ENCODE results near the gene TAF4.

The TAF4 gene

GRCh38 chr20:61941721-61942405, 123.8 kb downstream of the TAF4 start:
- DNase-seq (ENCODE audit: low spot score): no peak

- no peak for DNase-seq (ENCODE audit: low spot score)
These were observed 124.5 kb downstream of the TAF4 start for GRCh38 chr20:61940976-61941720.

- DNase-seq (ENCODE audit: low spot score): no peak
These were observed 125.2 kb downstream of the TAF4 start for GRCh38 chr20:61940491-61940890.

DNA sequence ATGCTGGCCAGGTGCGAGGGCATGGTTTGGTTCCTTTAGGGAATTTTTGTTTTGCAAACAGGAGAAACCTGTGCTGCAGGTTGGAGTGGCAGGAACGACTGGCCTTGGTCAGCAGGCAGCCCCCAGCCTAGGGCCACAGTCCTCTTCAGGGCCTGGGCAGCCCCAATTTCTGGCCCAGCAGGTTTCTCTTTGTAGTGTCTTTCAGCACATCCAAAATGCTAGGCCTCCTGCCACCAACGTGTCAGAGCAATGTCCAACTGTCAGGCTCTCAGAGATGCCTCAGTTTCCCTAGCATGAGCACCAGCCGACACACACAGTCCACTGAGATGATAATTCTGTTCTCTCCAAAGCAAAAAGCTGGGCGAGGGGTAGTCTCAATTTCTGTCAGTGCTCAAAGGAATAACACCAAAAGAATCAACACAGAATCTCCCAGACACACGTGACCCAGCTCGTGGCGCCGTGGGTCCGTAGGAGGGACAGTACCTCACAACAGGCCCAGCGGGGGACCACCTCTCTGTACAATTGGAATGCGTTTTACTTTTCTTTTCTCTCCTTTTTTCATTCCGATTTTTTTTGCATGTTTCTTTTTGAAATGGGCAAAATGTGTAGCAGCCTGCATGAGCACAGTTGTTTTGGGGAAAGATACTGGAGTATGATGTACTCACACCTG, 125.9 kb downstream of the TAF4 start:
- DNase-seq (ENCODE audit: low spot score): no peak

- DNase-seq (ENCODE audit: low spot score): no peak
These were observed 126.6 kb downstream of the TAF4 start for GRCh38 chr20:61938839-61939690.

DNA sequence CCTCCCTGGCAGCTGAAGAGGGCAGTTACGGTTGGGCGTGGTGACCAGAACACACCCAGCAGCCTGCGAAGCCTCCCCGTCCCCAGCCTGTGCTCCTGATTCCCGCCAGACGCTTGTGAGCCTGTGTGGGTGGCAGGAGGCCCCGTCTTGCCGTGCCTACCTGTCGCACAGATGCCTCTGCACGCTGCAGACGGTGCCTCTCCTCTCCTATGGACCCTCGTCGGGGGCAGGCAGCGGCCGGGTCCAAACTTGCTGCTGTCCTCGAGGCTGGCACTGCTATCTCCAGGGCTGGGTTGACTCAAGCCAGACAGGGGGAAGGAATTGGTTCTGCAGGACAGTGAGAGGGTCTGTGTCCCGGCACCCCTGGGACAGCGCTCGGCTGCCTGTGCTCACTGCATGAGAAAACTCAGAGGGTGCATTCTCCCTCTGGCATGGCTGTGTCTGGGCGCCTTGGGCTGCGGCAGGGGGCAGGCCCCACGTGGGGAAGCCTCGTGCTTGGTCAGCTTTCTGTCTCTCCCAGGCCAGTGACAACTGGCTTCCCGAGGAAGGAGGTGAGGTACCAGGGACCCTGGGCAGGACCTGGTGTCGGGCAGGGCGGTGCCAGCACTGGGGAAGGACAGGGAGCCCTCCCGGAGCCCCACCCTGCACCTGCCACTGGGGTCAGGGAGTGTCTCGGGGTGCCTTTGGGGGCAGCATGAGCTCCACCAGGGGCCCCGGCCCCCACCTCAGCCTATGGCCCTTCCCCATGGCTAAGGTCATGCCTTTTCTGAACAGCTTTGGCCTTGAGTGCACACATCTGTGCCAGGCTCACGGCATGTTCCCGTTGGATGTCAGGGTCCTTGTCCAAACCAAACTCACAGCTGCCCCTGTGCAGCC, 127.5 kb downstream of the TAF4 start:
- no peak for DNase-seq (ENCODE audit: low spot score)

GRCh38 chr20:61937146-61937962, 128.3 kb downstream of the TAF4 start:
- DNase-seq (ENCODE audit: low spot score): no peak

GRCh38 chr20:61936701-61937131, 129.0 kb downstream of the TAF4 start:
- DNase-seq (ENCODE audit: low spot score): no peak

DNA sequence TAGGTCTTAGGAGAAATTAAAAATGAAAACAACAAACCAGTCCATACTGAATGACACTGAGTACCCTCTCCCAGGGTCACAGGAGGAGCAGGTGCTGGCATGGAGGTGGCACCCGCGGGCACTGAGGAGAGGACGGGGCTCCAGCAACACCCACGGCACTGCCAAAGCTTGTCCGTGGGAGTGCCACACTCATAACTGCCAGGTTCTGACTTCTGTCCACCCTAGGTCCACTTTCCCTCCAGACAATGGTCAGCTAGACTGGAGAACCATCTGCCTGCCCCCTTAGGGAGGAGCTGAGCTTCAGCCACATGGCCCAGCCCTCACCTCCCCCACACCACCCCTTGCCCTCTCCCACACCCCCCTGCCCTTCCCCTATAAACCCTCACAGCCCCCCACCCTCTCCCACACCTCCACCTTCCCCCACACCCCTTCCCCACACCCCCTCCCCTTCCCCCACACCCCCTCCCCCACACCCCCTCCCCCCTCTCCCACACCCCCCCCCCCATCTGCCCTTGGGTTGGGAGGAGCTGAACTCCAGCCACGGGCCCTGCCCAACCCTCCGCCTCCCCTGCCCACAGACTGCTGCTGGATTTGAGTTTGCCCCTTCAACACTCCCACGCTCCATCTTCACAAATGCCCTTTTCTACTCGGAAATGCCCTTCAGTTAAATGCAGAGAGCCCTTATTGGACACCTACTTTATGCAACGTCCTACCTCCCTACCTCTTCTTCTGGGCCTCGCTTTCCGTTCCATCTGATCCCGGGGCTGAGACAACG, 129.6 kb downstream of the TAF4 start:
- DNase-seq (ENCODE audit: low spot score): no peak

DNA sequence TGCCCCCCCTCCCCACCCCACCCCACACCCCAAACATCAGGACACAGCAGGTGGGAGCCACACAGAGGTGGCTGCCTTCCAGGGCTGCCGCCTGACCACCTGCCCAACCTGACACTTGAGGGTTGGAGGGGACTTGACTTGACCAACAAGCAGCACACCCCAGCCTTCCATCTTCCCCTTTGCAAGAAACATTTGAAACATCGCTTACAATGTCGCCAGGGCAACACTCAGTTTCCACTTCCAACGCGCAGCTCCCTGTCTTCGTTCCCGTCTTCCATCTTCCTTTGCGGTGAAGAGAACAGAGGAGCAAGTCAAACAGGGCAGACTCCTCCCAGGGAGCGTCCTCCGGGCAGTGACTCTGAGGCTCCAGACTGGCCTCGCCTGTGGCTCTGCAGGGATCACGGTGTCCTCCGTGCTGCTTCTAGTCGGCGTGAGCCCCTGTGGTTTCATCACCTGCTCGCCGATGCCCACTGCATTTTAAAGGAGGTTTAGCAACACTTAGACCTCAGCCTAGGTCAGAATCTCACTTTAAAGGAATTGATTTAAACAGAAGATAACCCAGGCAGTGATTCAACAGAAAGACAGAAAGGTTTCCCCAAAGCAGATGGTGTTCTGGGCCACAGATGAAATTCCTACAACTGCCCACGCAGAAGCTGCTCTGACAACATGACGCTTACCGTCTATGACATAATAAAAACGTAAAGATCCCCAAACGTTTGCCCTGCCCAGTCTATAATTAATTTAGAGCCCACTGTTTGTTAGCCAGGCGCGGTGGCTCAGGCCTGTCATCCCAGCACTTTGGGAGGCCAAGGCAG, 130.8 kb downstream of the TAF4 start:
- DNase-seq (ENCODE audit: low spot score): no peak

DNA sequence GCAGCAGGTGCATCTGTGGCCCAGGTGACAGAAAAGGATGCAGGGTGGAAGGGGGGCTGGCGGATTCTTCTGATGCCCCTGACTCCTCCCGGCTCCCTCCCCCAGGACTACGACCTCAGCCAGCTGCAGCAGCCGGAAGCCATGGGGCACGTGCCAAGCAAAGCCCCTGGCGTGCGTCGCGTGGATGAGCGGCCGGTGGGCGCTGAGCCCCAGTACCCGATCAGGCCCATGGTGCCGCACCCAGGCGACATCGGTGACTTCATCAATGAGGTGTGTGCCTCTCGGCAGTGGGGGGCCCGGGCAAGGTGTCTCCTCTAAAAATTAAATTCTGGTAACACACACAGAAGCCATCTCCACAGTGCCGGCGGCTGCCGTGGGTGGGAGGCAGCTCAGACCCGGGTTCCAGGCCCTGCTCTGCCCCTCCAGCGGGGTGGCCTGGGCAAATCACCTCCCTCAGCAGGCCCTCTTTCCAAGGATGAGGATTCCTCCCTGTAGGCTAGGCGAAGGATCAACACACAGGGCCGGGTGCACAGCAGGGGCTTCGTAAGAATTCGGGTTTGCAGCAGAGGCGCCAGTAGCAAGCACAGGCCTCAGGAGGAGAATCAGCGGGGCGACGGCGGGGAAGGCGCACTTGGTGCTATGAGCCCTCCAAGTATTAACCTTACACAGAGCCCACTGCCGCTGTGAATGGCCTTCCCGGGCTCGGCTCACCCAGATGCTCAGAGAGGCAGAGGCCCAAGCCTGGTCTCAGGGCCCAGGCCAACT, 131.5 kb downstream of the TAF4 start:
- DNase-seq (ENCODE audit: low spot score): no peak

- DNase-seq (ENCODE audit: low spot score): no peak
These were observed 132.2 kb downstream of the TAF4 start for GRCh38 chr20:61933481-61933950.

- DNase-seq (ENCODE audit: low spot score): no peak
These were observed 132.8 kb downstream of the TAF4 start for GRCh38 chr20:61932711-61933480.

GRCh38 chr20:61932199-61932592, 133.5 kb downstream of the TAF4 start:
- DNase-seq (ENCODE audit: low spot score): no peak

DNA sequence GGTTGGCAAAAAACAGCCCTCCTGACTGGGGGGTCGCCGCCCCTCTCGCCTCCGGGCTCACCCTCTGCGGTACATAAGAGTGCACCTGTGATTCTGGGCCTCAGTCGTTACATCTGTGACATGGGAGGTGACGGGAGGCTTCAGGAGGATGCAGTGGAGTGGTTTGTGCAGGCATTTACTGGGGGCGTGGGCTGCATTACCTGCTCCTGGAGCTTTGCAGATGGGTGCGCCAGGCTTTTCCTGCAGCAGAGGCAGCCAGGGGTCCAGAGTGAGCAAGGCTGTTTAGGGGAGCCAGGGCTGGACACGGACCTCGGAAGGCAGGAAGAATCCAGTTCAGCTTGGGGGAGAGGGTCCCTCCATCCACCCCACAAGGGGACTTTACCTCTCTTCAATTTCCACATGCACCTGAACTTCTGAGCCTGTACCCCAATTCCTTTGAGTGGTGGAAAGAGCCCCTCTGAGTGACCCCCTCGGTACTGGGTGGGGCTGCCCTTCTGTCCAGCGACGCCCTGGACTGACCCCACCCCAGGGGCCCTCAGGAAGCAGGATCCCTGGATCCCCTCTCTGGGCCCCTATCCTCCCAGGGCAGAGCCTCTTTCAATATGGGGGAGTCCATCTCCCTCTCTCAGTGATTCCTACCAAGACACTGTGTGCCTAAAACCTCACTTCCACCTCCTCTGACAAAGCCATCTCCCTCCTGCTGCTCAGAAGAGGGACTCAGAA, 134.0 kb downstream of the TAF4 start:
- no peak for DNase-seq (ENCODE audit: low spot score)

DNA sequence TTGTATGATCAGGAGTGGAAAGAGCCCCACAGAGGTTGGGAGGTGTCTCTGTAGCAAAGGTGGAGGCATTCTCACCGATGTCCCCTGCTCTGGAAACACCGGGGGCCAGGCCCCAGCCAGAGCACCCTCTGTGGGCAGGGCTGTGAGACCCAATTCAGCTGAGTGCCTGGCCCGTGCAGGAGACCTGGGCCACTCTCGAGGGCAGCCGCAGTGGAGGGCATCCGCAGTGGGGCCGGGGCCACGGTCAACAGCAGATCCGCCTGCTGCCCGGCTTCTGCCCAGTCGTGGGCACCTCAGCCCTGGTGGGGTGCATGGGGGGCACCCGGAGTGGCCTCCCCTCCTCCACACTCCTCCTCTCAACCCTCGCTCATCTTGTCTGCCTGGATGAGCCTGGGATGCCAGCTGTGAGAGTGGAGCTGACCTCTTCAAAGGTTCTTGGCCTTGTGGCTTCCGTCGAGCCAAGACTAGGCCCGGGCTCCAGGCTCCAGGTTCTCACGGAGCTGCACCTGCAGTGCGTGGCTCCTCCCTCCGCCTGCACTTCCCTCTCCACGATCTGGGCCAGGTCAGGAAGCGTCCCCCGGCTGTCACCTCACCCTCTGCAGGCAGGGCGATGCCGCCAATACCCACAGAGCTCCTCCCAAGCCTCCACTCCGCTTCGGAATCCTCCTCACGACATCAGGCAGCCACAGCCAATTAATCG, 134.8 kb downstream of the TAF4 start:
- DNase-seq (ENCODE audit: low spot score): no peak

All from AG08395 (cell line).